Lower leg skin (tissue), 3 donors: ENCODE data around the gene FAM184A.

ENCODE experiments used
- POLR2A ChIP-seq, 2 donors: fragments of 450-650 bp; IDR thresholded peaks; one replicate each; pipeline ENCODE4 v1.6.1; 2016 to 2017; ENCODE audit warnings: antibody characterized with exemption in 2 of 2, mild to moderate bottlenecking in 1 of 2, moderate library complexity in 1 of 2
- TF ChIP-seq, protein P1 (sequence below), 3 donors: fragments of 450-650 bp; IDR thresholded peaks; one replicate each; pipeline ENCODE4 v1.5.1; 2016; ENCODE audit warnings: antibody characterized with exemption in 3 of 3, mild to moderate bottlenecking in 3 of 3, moderate library complexity in 2 of 3

DNA sequence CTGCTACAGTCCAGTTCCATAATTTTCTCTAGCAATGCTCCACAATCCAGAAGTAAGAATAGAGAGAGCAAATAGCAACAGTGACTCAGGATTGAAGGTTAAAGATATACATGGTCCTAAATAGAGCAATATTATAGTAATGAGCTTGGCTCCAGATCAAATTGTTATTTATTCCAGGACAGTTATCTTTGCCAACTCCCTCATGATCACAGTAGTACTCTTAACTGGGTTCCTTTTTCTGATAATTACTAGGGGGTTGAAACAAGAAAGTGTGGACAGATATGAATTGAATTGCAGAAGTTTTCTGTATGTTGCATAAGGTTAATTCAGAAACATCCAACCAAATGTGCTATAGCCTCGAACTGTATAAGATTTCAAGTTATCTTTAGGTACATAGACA lies 11.9 kb downstream of the FAM184A start:
- TF ChIP-seq, protein P1, sequence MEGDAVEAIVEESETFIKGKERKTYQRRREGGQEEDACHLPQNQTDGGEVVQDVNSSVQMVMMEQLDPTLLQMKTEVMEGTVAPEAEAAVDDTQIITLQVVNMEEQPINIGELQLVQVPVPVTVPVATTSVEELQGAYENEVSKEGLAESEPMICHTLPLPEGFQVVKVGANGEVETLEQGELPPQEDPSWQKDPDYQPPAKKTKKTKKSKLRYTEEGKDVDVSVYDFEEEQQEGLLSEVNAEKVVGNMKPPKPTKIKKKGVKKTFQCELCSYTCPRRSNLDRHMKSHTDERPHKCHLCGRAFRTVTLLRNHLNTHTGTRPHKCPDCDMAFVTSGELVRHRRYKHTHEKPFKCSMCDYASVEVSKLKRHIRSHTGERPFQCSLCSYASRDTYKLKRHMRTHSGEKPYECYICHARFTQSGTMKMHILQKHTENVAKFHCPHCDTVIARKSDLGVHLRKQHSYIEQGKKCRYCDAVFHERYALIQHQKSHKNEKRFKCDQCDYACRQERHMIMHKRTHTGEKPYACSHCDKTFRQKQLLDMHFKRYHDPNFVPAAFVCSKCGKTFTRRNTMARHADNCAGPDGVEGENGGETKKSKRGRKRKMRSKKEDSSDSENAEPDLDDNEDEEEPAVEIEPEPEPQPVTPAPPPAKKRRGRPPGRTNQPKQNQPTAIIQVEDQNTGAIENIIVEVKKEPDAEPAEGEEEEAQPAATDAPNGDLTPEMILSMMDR (IDR thresholded peaks at IDR 0.05): no peak
- TF ChIP-seq POLR2A (IDR thresholded peaks at IDR 0.05): no peak
